GM21717 (cell line): Measurements from ENCODE around the gene HAVCR2.
"Not testable (repeated sequence)": the region's sequence is repeated elsewhere in the genome, so short reads cannot be mapped to it uniquely, and the experiment has no call there.

Experiments
- ATAC-seq: cut with Tn5 transposase; IDR thresholded peaks from one replicate; pipeline ENCODE4 v1.9.1; 2021; ENCODE audit warnings: mild to moderate bottlenecking, moderate library complexity; ENCODE audit not compliant: unreplicated experiment

HAVCR2 gene

GRCh38 chr5:157100140-157100679 lies 8.6 kb downstream of the HAVCR2 start:
- no peak for ATAC-seq

DNA sequence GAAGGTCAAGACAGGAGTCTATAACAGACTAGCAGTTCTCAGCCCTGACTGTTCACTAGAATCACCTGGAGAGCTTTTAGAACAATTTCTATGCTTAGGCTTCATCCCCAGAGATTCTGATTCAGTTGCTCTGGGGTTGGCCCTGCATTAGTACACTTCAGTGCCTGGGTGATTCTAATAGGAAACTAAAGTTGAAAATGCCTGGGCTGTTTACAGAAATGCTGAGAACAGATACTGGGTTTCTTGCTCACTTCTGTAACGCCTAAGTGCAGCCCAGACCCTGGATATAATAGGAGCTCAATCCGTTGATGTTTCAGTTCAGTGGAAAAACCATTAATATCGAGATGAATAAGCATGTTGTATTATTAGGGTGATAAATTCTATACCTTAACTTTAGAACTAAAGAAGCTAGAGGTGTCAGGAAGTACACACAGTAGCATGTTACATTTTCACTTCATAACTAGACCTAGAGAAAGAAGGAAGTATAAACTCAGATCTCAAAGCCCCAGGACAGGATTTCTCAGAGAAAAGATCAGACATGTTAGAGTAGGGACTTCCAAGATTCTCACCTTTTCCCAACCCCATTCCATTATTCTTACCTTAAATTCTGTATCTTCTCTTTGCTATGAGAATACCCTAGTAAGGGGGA lies 20.4 kb downstream of the HAVCR2 start:
- peak; percentile 71 for ATAC-seq

GRCh38 chr5:157086751-157087359 lies 22.0 kb downstream of the HAVCR2 start:
- ATAC-seq = no peak

DNA sequence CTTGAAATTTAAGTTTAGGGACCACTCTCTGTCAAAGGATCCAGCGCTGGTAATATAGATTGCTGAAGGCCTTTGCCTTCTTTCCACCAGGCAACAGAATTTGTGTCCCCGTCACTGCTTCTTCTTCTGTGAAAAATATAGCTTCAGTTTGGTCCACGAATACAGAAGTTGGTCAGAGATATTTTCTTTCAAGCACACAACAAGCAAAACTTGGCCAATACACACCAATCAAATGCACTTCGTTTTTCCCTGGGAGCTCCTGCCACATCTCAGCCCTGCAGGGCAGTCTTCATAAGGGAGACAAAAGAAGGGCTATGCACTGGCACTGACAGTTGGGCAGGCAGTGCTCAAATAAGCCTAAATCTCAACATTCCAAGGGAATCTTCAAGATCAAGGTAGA lies 22.9 kb downstream of the HAVCR2 start:
- ATAC-seq = no peak

- ATAC-seq = no peak
These were observed 28.6 kb downstream of the HAVCR2 start for GRCh38 chr5:157080286-157080685.

DNA sequence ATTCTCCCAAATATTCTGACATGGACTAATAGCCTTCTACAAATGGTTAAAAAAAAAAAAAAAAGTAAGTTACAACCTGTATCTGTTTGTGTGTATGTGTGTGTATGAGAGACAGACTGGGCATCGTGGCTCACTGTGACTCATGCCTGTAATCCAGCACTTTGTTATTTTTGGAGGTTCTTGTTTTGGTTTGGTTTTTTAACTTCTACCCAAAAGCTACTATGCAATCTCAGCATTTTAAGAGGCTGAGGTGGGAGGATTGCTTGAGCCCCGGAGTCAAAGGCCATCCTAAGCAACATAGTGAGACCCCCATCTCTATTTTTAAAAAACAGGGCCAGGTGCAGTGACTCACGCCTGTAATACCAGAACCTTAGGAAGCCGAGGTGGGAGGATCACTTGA lies 32.3 kb downstream of the HAVCR2 start:
- ATAC-seq = no peak

DNA sequence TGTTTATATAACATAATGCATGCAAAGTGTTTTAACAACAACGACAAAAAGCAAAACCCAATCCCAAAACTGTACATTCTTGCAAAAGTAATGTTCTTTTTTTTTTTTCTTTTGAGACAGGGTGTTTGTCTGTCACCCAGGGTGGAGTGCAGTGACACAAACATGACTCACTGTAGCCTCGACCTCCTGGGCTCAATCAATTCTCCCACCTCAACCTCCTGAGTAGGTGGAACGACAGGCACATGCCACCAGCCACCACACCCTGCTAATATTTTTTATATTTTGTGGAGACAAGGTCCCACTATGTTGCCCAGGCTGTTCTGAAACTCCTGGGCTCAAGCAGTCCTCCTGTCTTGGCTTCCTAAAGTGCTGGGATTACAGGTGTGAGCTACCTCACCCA lies 36.3 kb downstream of the HAVCR2 start:
- no peak for ATAC-seq

- no peak for ATAC-seq
These were observed 38.9 kb downstream of the HAVCR2 start for GRCh38 chr5:157069949-157070348.

DNA sequence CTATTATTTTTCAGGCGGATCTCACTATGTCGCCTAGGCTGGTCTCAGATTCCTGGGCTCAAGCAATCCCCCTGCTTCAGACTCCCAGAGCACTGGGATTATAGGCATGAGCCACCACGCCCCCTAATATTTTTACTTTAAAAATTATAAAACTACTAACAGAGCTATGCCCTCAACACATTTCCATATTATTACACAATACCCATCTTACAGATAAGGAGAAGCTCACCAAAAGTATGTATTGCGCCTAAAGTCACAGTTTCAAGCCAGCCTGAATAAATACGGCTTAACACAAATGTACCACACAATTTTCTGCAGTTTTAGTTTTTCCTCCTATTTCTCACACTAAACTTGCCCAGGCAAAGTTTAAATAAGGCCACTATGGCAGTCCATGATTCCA lies 40.1 kb downstream of the HAVCR2 start:
- no peak for ATAC-seq

DNA sequence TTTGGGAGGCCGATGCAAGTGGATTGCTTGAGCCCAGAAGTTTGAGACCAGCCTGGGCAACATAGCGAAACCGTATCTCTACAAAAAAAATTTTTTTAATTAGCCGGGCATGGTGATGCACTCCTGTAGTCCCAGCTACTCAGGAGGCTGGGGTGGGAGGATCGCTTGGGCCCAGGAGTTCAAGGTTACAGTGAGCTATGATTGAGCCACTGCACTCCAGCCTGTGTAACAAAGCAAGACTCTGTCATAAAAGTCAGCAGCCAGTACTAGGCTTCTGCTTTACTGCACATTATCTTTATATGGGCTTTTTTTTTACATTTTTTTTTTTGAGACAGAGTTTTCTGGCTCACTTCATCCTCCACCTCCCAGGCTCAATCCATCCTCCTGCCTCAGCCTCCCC lies 40.5 kb downstream of the HAVCR2 start:
- no peak for ATAC-seq

DNA sequence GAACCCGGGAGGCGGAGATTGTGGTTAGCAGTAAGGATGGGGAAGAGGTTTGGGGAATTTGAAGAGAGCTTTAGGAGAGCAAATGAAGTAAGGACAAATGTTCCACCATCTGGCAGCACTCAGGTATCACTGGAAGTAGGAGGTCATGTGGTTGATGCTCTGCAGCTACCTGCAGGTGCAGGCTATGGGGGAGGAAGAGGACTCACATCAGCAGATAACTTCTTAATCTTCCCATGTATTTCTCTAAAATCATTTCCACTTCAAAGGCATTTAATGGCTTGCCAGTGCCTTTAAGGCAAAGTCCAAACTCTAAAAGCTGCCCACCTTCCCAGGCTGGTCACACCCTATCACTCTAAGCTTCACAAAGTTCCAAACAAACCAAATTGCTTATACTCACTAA lies 41.8 kb downstream of the HAVCR2 start:
- no peak for ATAC-seq

- no peak for ATAC-seq
These were observed 42.8 kb downstream of the HAVCR2 start for GRCh38 chr5:157066080-157066479.

- no peak for ATAC-seq
These were observed 44.9 kb downstream of the HAVCR2 start for GRCh38 chr5:157063776-157064430.

DNA sequence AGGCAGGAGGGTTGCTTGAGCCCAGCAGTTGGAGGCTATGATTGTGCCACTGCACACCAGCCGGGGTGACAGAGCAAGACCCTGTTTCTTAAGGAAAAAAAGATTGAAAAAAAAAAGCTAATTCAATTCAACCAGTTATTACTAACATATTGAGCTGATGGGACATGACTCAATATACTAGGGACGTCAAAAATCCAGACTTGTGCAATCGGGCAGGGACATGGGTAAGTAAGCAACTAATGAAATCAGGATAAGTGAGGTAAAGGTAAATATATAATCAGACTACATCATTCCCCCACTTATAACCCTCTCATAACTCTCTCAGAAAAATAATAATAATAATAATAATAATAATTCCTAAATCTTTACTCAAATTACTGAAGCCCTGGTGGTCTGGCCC lies 49.0 kb downstream of the HAVCR2 start:
- no peak for ATAC-seq

GRCh38 chr5:157059093-157059539 lies 49.7 kb downstream of the HAVCR2 start, which contains the start of gene HAVCR1:
Gene HAVCR1 (minus strand): TSS chr5:157059116. CDS start chr5:157057943, 1,173 bp downstream.
- ATAC-seq = no peak

- no peak for ATAC-seq
These were observed 51.1 kb downstream of the HAVCR2 start for GRCh38 chr5:157057459-157058370.

GRCh38 chr5:157056848-157057247 lies 52.0 kb downstream of the HAVCR2 start:
- not testable (repeated sequence) for ATAC-seq

DNA sequence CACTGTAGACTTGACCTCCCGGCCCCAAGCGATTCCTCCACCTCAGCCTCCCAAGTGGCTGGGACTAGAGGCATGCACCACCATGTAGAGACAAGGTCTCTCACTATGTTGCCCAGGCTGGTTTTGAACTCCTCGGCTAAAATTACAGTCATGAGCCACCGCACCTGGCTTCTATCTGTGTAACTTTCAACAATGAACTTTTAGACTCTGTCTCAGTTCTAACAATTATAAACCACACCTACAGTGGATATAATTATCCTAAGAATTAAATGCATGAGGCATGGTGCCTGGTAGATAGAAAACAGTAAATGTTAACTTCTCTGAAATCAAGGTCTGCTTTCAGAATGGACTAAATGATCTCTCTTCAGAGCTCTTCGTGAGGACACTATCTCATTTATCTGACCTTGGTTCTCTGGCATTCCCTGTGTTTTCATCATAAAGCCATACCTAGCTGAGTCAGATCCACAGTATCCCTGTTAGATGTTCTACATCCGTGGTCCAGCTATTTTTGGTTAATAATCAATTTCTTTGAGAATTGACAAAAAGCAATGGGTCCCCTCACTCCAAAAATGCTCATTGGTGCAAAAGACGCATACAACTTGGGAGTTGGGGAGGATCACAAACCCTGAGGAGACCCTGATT lies 57.1 kb downstream of the HAVCR2 start:
- ATAC-seq = no peak

- no peak for ATAC-seq
These were observed 58.8 kb downstream of the HAVCR2 start for GRCh38 chr5:157050050-157050449.

GRCh38 chr5:157049605-157050004 lies 59.2 kb downstream of the HAVCR2 start:
- ATAC-seq = no peak
